ENCODE results near the gene ERVK3-1. TPM values are rescaled to one million over a fixed set of nuclear protein-coding genes. Genes with fewer than 3 reads are reported as not detected.

Gene ERVK3-1
- total and polyA plus RNA-seq, 2 of the 13 experiments (the other 11 are each of a cell fraction or from before 2014, with no cell fraction given), result 28.5 to 38.7 TPM

- TF ChIP-seq, protein P1, sequence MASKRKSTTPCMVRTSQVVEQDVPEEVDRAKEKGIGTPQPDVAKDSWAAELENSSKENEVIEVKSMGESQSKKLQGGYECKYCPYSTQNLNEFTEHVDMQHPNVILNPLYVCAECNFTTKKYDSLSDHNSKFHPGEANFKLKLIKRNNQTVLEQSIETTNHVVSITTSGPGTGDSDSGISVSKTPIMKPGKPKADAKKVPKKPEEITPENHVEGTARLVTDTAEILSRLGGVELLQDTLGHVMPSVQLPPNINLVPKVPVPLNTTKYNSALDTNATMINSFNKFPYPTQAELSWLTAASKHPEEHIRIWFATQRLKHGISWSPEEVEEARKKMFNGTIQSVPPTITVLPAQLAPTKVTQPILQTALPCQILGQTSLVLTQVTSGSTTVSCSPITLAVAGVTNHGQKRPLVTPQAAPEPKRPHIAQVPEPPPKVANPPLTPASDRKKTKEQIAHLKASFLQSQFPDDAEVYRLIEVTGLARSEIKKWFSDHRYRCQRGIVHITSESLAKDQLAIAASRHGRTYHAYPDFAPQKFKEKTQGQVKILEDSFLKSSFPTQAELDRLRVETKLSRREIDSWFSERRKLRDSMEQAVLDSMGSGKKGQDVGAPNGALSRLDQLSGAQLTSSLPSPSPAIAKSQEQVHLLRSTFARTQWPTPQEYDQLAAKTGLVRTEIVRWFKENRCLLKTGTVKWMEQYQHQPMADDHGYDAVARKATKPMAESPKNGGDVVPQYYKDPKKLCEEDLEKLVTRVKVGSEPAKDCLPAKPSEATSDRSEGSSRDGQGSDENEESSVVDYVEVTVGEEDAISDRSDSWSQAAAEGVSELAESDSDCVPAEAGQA (IDR thresholded peaks at IDR 0.05; ENCODE audit: low read depth), result no peak
- TF ChIP-seq, protein P1 (CRISPR knock-in tag; IDR thresholded peaks at IDR 0.05; ENCODE audit: borderline replicate concordance), result no peak
- TF ChIP-seq TCF7L2 (IDR thresholded peaks at IDR 0.05; ENCODE audit: low read depth, low read length) (no peak), BORCS8-MEF2B (CRISPR knock-in tag; IDR thresholded peaks at IDR 0.05) (peak; percentile 47), ZC3H13 (CRISPR knock-in tag; IDR thresholded peaks at IDR 0.05) (peak; percentile 76), KDM5B (CRISPR knock-in tag; IDR thresholded peaks at IDR 0.05; ENCODE audit: borderline replicate concordance) (0 out of 2 replicates have a peak, but pooled peaks have one; percentile 27), MED8 (CRISPR knock-in tag; IDR thresholded peaks at IDR 0.05; ENCODE audit: insufficient replicate concordance) (peak; percentile 20), EP300 (IDR thresholded peaks at IDR 0.05; ENCODE audit: low read depth in 2 of 2, low read length in 2 of 2) (no peak), EP300 (CRISPR knock-in tag; IDR thresholded peaks at IDR 0.05; ENCODE audit: borderline replicate concordance) (no peak), ZEB1 (IDR thresholded peaks at IDR 0.05; ENCODE audit: insufficient replicate concordance, low read depth) (no peak), ZNF274 (CRISPR knock-in tag; IDR thresholded peaks at IDR 0.05) (0 out of 2 replicates have a peak, but pooled peaks have one; percentile 13), ZNF367 (CRISPR knock-in tag; IDR thresholded peaks at IDR 0.05; ENCODE audit: borderline replicate concordance) (no peak), FOXJ3 (CRISPR knock-in tag; IDR thresholded peaks at IDR 0.05; ENCODE audit: borderline replicate concordance) (peak; percentile 61; the same call in 1 of the 2 replicates), PHF20 (CRISPR knock-in tag; IDR thresholded peaks at IDR 0.05) (peak; percentile 52), ATM (IDR thresholded peaks at IDR 0.05; ENCODE audit: borderline replicate concordance) (no peak), SALL2 (CRISPR knock-in tag; IDR thresholded peaks at IDR 0.05) (0 out of 2 replicates have a peak, but pooled peaks have one; percentile 41)
Measured at GRCh38 chr19:58353717-58354477, 48.7 kb downstream of the ERVK3-1 start (continued).
